Retinal pigment epithelial cell (primary cell): ENCODE measurements around the gene APOA5.

ENCODE experiments used
- DNase-seq: peaks from one replicate; pipeline ENCODE4 v3.0.0-alpha.2; 2010; ENCODE audit warnings: low read depth
- H3K4me3 ChIP-seq: 2 replicates; pipeline ENCODE4 v1.5.1; 2011; ENCODE audit warnings: mild to moderate bottlenecking, low read length, control low read depth, moderate library complexity
- TF ChIP-seq, protein P1 (sequence below): conservative IDR thresholded peaks from 2 replicates; pipeline ENCODE4 v1.5.1; 2011; ENCODE audit warnings: low read depth, low read length, control low read depth, inconsistent platforms

The APOA5 gene

GRCh38 chr11:116778556-116778955 is 13.1 kb downstream of the APOA5 start:
- no peak for DNase-seq
- no peak overlapping the region for H3K4me3 ChIP-seq
- TF ChIP-seq, protein P1, sequence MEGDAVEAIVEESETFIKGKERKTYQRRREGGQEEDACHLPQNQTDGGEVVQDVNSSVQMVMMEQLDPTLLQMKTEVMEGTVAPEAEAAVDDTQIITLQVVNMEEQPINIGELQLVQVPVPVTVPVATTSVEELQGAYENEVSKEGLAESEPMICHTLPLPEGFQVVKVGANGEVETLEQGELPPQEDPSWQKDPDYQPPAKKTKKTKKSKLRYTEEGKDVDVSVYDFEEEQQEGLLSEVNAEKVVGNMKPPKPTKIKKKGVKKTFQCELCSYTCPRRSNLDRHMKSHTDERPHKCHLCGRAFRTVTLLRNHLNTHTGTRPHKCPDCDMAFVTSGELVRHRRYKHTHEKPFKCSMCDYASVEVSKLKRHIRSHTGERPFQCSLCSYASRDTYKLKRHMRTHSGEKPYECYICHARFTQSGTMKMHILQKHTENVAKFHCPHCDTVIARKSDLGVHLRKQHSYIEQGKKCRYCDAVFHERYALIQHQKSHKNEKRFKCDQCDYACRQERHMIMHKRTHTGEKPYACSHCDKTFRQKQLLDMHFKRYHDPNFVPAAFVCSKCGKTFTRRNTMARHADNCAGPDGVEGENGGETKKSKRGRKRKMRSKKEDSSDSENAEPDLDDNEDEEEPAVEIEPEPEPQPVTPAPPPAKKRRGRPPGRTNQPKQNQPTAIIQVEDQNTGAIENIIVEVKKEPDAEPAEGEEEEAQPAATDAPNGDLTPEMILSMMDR, result no peak

GRCh38 chr11:116777056-116777455 is 14.6 kb downstream of the APOA5 start:
- TF ChIP-seq, protein P1, result no peak
- DNase-seq, result no peak
- no peak overlapping the region for H3K4me3 ChIP-seq

- DNase-seq, result no peak
- TF ChIP-seq, protein P1, result no peak
- H3K4me3 ChIP-seq, result no peak overlapping the region
Measured at GRCh38 chr11:116776522-116776984, 15.1 kb downstream of the APOA5 start.

- H3K4me3 ChIP-seq, result no peak overlapping the region
- TF ChIP-seq, protein P1, result no peak
- no peak for DNase-seq
Measured at GRCh38 chr11:116775975-116776374, 15.7 kb downstream of the APOA5 start.

GRCh38 chr11:116774661-116775060 is 17.0 kb downstream of the APOA5 start:
- DNase-seq, result no peak
- H3K4me3 ChIP-seq, result no peak overlapping the region
- TF ChIP-seq, protein P1, result no peak

DNA sequence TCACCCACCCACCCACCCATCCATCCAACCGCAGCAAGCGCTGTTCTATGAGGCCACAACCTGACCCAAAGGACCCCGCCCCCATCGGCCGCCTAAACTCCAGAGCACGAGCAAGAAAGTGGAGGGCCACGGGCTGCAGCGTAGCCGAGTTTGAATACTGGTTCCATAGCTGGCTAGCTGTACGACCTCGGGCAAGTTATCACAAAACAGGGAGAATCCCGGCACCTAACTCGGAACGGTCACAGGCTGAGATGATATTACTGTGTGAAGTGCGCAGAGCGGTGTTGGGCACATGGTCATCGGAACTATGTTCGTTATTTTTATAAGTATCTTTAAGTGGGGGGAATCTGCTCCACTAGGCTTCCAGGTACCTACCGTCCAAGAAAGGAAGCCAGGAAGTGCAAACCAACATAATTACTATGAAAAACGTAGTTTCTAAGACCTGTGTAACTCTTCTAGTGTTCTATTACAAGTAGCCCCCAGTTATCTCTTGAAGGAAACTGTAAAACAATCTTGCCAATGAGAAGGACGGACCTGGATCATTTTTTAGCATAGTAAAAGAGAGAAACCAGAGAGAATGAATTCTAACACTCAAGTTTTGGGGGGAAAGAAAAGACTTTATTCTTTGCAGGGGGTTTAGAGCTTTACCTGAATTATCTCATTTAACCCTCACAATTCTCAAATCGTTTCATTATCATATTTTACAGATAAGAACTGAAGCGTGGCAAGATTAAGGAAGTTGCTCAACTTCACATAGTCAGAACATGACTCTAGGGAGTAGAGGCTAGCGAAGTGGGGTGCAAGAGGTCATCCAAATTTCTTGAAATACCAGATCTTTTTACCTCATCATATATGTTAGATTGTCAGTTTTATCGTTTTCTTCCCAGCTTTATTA is 18.2 kb downstream of the APOA5 start:
- no peak for DNase-seq
- TF ChIP-seq, protein P1, result no peak
- H3K4me3 ChIP-seq, result peak overlapping the region; percentile 94
